ENCODE results near the gene ATP13A3. TPM values are rescaled to one million over a fixed set of nuclear protein-coding genes. Genes with fewer than 3 reads are reported as not detected.
A peak's percentile ranks its signal among the peaks of the same experiment; 100 is the strongest.
"Not testable (repeated sequence)": the region's sequence is repeated elsewhere in the genome, so short reads cannot be mapped to it uniquely, and the experiment has no call there.

The ATP13A3 gene
- total and polyA plus RNA-seq, 2 experiments from 2014 or later = 20.0 to 202 TPM

- no peaks in the 10 kb centered on the region for H3K4me1 ChIP-seq (ENCODE audit: insufficient read depth)
- H3K27ac Mint-ChIP-seq = no peak overlapping the region
- no peaks in the 10 kb centered on the region for H3K79me2 ChIP-seq (replicated peaks; ENCODE audit: insufficient read depth)
- no peak overlapping the region for H3K27ac ChIP-seq (ENCODE audit: low read depth)
- no peak overlapping the region for H2AFZ ChIP-seq
- peaks cover 5% of the 10 kb centered on the region; the same call in 1 of the 2 replicates for H3K9me2 ChIP-seq (ENCODE audit: insufficient read depth)
- DNase-seq (ENCODE audit: low spot score) = no peak
- TF ChIP-seq CTCF (conservative IDR thresholded peaks at IDR 0.05; ENCODE audit: low read depth in 2 of 2) (no peak), REST (IDR thresholded peaks at IDR 0.05; ENCODE audit: unreplicated experiment) (no peak), NANOG (IDR thresholded peaks at IDR 0.05; ENCODE audit: borderline replicate concordance) (no peak), JUNB (IDR thresholded peaks at IDR 0.05; ENCODE audit: unreplicated experiment) (no peak), POLR2AphosphoS5 (IDR thresholded peaks at IDR 0.05; ENCODE audit: low read depth) (no peak), EZH2 (IDR thresholded peaks at IDR 0.05; ENCODE audit: low read depth, unreplicated experiment) (no peak), ZNF331 (CRISPR knock-in tag; IDR thresholded peaks at IDR 0.05; ENCODE audit: low read depth) (no peak), CREB1 (CRISPR knock-in tag; IDR thresholded peaks at IDR 0.05; ENCODE audit: low read depth) (no peak), ZNF114 (CRISPR knock-in tag; IDR thresholded peaks at IDR 0.05) (no peak)
- H3K9me3 Mint-ChIP-seq = no peaks in the 10 kb centered on the region
- no peak for ATAC-seq
- no peaks in the 10 kb centered on the region for H3K36me3 Mint-ChIP-seq (ENCODE audit: low read depth)
- H3K27me3 ChIP-seq (ENCODE audit: insufficient read depth) = no peaks in the 10 kb centered on the region
- no peak overlapping the region for H3K4me3 Mint-ChIP-seq
- H3K4me2 ChIP-seq = no peak overlapping the region
- H3F3A ChIP-seq (replicated peaks; ENCODE audit: low read depth) = no peaks in the 10 kb centered on the region
- H3K36me3 ChIP-seq (ENCODE audit: insufficient read depth) = no peaks in the 10 kb centered on the region
- no peaks in the 10 kb centered on the region for H4K20me1 ChIP-seq (replicated peaks; ENCODE audit: insufficient read depth)
- peaks cover 11% of the 10 kb centered on the region; the same call in 2 of the 3 replicates for H3K4me1 Mint-ChIP-seq
- peaks cover 5% of the 10 kb centered on the region for H3K27me3 Mint-ChIP-seq (ENCODE audit: insufficient read depth, low read depth, poor library complexity)
- no peak overlapping the region for H3K4me3 ChIP-seq
Measured at GRCh38 chr3:194521510-194522260, 34.9 kb upstream of the ATP13A3 start.

- H3K27ac ChIP-seq (ENCODE audit: low read depth); H4K20me1 ChIP-seq (replicated peaks; ENCODE audit: insufficient read depth); H3K9me3 Mint-ChIP-seq; H3K4me3 Mint-ChIP-seq; H3K27me3 Mint-ChIP-seq (ENCODE audit: insufficient read depth, low read depth, poor library complexity); DNase-seq (ENCODE audit: low spot score); ATAC-seq; H3K9me2 ChIP-seq (ENCODE audit: insufficient read depth); H3K36me3 Mint-ChIP-seq (ENCODE audit: low read depth); H3K36me3 ChIP-seq (ENCODE audit: insufficient read depth); H3K27me3 ChIP-seq (ENCODE audit: insufficient read depth); H3F3A ChIP-seq (replicated peaks; ENCODE audit: low read depth); H3K4me2 ChIP-seq; H3K4me1 ChIP-seq (ENCODE audit: insufficient read depth); H3K27ac Mint-ChIP-seq; H3K4me3 ChIP-seq; H3K79me2 ChIP-seq (replicated peaks; ENCODE audit: insufficient read depth): not testable (repeated sequence)
- H3K4me1 Mint-ChIP-seq = peaks cover 11% of the 10 kb centered on the region; the same call in 2 of the 3 replicates
- H2AFZ ChIP-seq = peak overlapping the region; percentile 35; the same call in 1 of the 2 replicates
Measured at GRCh38 chr3:194520682-194521162, 33.9 kb upstream of the ATP13A3 start.
